ENCODE measurements around the gene CSF2. TPM values are rescaled to one million over a fixed set of nuclear protein-coding genes. Genes with fewer than 3 reads are reported as not detected.

Gene CSF2
- not detected for total RNA-seq

GRCh38 chr5:132073231-132074013, at the start of gene CSF2:
TSS of gene CSF2 (plus strand) at chr5:132073789. CDS start at chr5:132073824, 35 bp downstream.
- DNase-seq (ENCODE audit: low spot score) (no peak), ATAC-seq (no peak)

GRCh38 chr5:132024117-132024435, 49.5 kb upstream of the CSF2 start:
- no peak for DNase-seq (ENCODE audit: low spot score)
- no peak for ATAC-seq
- intact Hi-C loops (cut with DNase I) = no loop called here

More at GRCh38 chr5:132073231-132074013, at the start of gene CSF2:
- intact Hi-C loops (cut with DNase I) = no loop called here

- ATAC-seq (no peak), DNase-seq (ENCODE audit: low spot score) (no peak)
- intact Hi-C loops (cut with DNase I) = no loop called here
These were observed 48.7 kb upstream of the CSF2 start for GRCh38 chr5:132024789-132025402.

- no peak for DNase-seq (ENCODE audit: low spot score)
- intact Hi-C loops (cut with DNase I) = no loop called here
- ATAC-seq = no peak
These were observed 48.1 kb upstream of the CSF2 start for GRCh38 chr5:132025403-132025971.

- ATAC-seq = no peak
- intact Hi-C loops (cut with DNase I) = no loop called here
- no peak for DNase-seq (ENCODE audit: low spot score)
These were observed 47.0 kb upstream of the CSF2 start for GRCh38 chr5:132026516-132027008.

GRCh38 chr5:132027027-132027426, 46.6 kb upstream of the CSF2 start:
- DNase-seq (ENCODE audit: low spot score) = no peak
- no peak for ATAC-seq
- intact Hi-C loops (cut with DNase I) = no loop called here

GRCh38 chr5:132029609-132030330, 43.8 kb upstream of the CSF2 start:
- ATAC-seq (no peak), DNase-seq (ENCODE audit: low spot score) (no peak)
- intact Hi-C loops (cut with DNase I) = no loop called here

- intact Hi-C loops (cut with DNase I) = no loop called here
- no peak for ATAC-seq
- no peak for DNase-seq (ENCODE audit: low spot score)
These were observed 43.0 kb upstream of the CSF2 start for GRCh38 chr5:132030610-132031009.

GRCh38 chr5:132032196-132032595, 41.4 kb upstream of the CSF2 start:
- intact Hi-C loops (cut with DNase I) = no loop called here
- ATAC-seq (no peak), DNase-seq (ENCODE audit: low spot score) (no peak)

- DNase-seq (ENCODE audit: low spot score) (no peak), ATAC-seq (no peak)
- intact Hi-C loops (cut with DNase I) = no loop called here
These were observed 40.5 kb upstream of the CSF2 start for GRCh38 chr5:132033122-132033521.

- ATAC-seq (no peak), DNase-seq (ENCODE audit: low spot score) (no peak)
- intact Hi-C loops (cut with DNase I) = no loop called here
These were observed 36.2 kb upstream of the CSF2 start for GRCh38 chr5:132037353-132037752.

GRCh38 chr5:132044207-132044606, 29.4 kb upstream of the CSF2 start:
- DNase-seq (ENCODE audit: low spot score) (peak; percentile 50), ATAC-seq (no peak)

GRCh38 chr5:132046880-132047299, 26.7 kb upstream of the CSF2 start:
- DNase-seq (ENCODE audit: low spot score) = no peak

More at GRCh38 chr5:132044207-132044606, 29.4 kb upstream of the CSF2 start:
- intact Hi-C loops (cut with DNase I) = no loop called here

GRCh38 chr5:132049093-132049492, 24.5 kb upstream of the CSF2 start:
- ATAC-seq = no peak
- intact Hi-C loops (cut with DNase I) = no loop called here
- DNase-seq (ENCODE audit: low spot score) = no peak

More at GRCh38 chr5:132046880-132047299, 26.7 kb upstream of the CSF2 start:
- intact Hi-C loops (cut with DNase I) = no loop called here
- no peak for ATAC-seq

- intact Hi-C loops (cut with DNase I) = no loop called here
- DNase-seq (ENCODE audit: low spot score) = no peak
- no peak for ATAC-seq
These were observed 24.0 kb upstream of the CSF2 start for GRCh38 chr5:132049559-132049958.

GRCh38 chr5:132050136-132050535, 23.5 kb upstream of the CSF2 start:
- DNase-seq (ENCODE audit: low spot score) (peak; percentile 60), ATAC-seq (peak; percentile 79)
- intact Hi-C loops (cut with DNase I) = no loop called here

GRCh38 chr5:132050661-132051552, 22.7 kb upstream of the CSF2 start:
- DNase-seq (ENCODE audit: low spot score) (no peak), ATAC-seq (no peak)
- intact Hi-C loops (cut with DNase I) = no loop called here

GRCh38 chr5:132052520-132052919, 21.1 kb upstream of the CSF2 start:
- ATAC-seq (no peak), DNase-seq (ENCODE audit: low spot score) (peak; percentile 42)
- intact Hi-C loops (cut with DNase I) = no loop called here

GRCh38 chr5:132053483-132053882, 20.1 kb upstream of the CSF2 start:
- DNase-seq (ENCODE audit: low spot score) (no peak), ATAC-seq (no peak)
- intact Hi-C loops (cut with DNase I) = no loop called here
